H9 (cell line): ENCODE measurements around the gene UMPS. TPM values are rescaled to one million over a fixed set of nuclear protein-coding genes. Genes with fewer than 3 reads are reported as not detected.
A peak's percentile ranks its signal among the peaks of the same experiment; 100 is the strongest.
"Not testable (repeated sequence)": the region's sequence is repeated elsewhere in the genome, so short reads cannot be mapped to it uniquely, and the experiment has no call there.

Source experiments
- DNase-seq: peaks from one replicate; pipeline ENCODE4 v3.0.0-alpha.2; 2017
- H2AFZ ChIP-seq: one replicate; pipeline ENCODE4 v1.6.1; 2013; ENCODE audit warnings: mild to moderate bottlenecking, low read length, control low read depth, moderate library complexity
- H2AK5ac ChIP-seq: 2 replicates; pipeline ENCODE4 v1.6.1; 2013; ENCODE audit warnings: low read length, control low read depth, mixed read lengths; ENCODE audit not compliant: insufficient read length
- H2BK120ac ChIP-seq: one replicate; pipeline ENCODE4 v1.6.1; 2013; ENCODE audit warnings: low read depth, mild to moderate bottlenecking, low read length, control low read depth, inconsistent platforms; ENCODE audit not compliant: poor library complexity, severe bottlenecking
- H2BK12ac ChIP-seq: 2 replicates; pipeline ENCODE4 v1.6.1; 2013; ENCODE audit warnings: low read length, control low read depth, mixed read lengths, low read depth; ENCODE audit not compliant: insufficient read length
- H2BK15ac ChIP-seq: 2 replicates; pipeline ENCODE4 v1.6.1; 2013; ENCODE audit warnings: low read depth, low read length, control low read depth
- H2BK20ac ChIP-seq: one replicate; pipeline ENCODE4 v1.6.1; 2013; ENCODE audit warnings: low read depth, mild to moderate bottlenecking, low read length, control low read depth, inconsistent platforms; ENCODE audit not compliant: poor library complexity, severe bottlenecking
- H2BK5ac ChIP-seq: 2 replicates; pipeline ENCODE4 v1.6.1; 2013; ENCODE audit warnings: low read length, control low read depth, mixed read lengths; ENCODE audit not compliant: insufficient read length
- H3K14ac ChIP-seq: 2 replicates; pipeline ENCODE4 v1.6.1; 2013; ENCODE audit warnings: low read length, control low read depth; ENCODE audit not compliant: insufficient read depth
- H3K18ac ChIP-seq: 2 replicates; pipeline ENCODE4 v1.6.1; 2013; ENCODE audit warnings: low read depth, mild to moderate bottlenecking, mixed read lengths, low read length, control low read depth; ENCODE audit not compliant: insufficient read length
- H3K23ac ChIP-seq: 2 replicates; pipeline ENCODE4 v1.6.1; 2013; ENCODE audit warnings: low read length, control low read depth, mixed read lengths, low read depth; ENCODE audit not compliant: insufficient read length
- H3K23me2 ChIP-seq: 2 replicates; pipeline ENCODE4 v1.6.1; 2013; ENCODE audit warnings: low read depth, mild to moderate bottlenecking, mixed read lengths, low read length, control low read depth; ENCODE audit not compliant: insufficient read length, poor library complexity, severe bottlenecking
- H3K27ac ChIP-seq: 2 replicates; pipeline ENCODE4 v1.5.1; 2013; ENCODE audit warnings: low read length, control low read depth, mixed read lengths, low read depth; ENCODE audit not compliant: insufficient read length
- H3K27me3 ChIP-seq: 2 replicates; pipeline ENCODE4 v1.6.1; 2013; ENCODE audit warnings: low read length, control low read depth, inconsistent platforms; ENCODE audit not compliant: insufficient read depth
- H3K4ac ChIP-seq: 2 replicates; pipeline ENCODE4 v1.6.1; 2013; ENCODE audit warnings: low read depth, mild to moderate bottlenecking, control low read depth, inconsistent platforms, low read length, moderate library complexity
- H3K4me1 ChIP-seq: 2 replicates; pipeline ENCODE4 v1.6.1; 2013; ENCODE audit warnings: low read length, control low read depth, inconsistent platforms; ENCODE audit not compliant: insufficient read depth
- H3K4me2 ChIP-seq: 2 replicates; pipeline ENCODE4 v1.6.1; 2013; ENCODE audit warnings: low read length, control low read depth, mixed read lengths; ENCODE audit not compliant: insufficient read length, insufficient read depth
- H3K56ac ChIP-seq: 2 replicates; pipeline ENCODE4 v1.6.1; 2013; ENCODE audit warnings: low read depth, mild to moderate bottlenecking, mixed read lengths, low read length, control low read depth; ENCODE audit not compliant: insufficient read length
- H3K79me1 ChIP-seq: 2 replicates; pipeline ENCODE4 v1.6.1; 2013; ENCODE audit warnings: low read depth, mild to moderate bottlenecking, moderate library complexity, low read length, control low read depth, inconsistent platforms; ENCODE audit not compliant: insufficient read depth, poor library complexity, severe bottlenecking
- H3K79me2 ChIP-seq: 2 replicates; pipeline ENCODE4 v1.6.1; 2013; ENCODE audit warnings: low read length, control low read depth, inconsistent platforms; ENCODE audit not compliant: insufficient read depth
- H3K9ac ChIP-seq: 2 replicates; pipeline ENCODE4 v1.6.1; 2013; ENCODE audit warnings: low read length, control low read depth, mixed read lengths; ENCODE audit not compliant: insufficient read length; ENCODE audit errors: extremely low read depth
- H3K9me3 ChIP-seq: one replicate; pipeline ENCODE4 v1.6.1; 2013; ENCODE audit warnings: low read depth, low read length, inconsistent platforms; ENCODE audit not compliant: control insufficient read depth
- H3T11ph ChIP-seq: one replicate; pipeline ENCODE4 v1.6.1; 2013; ENCODE audit warnings: mild to moderate bottlenecking, low read length, control low read depth, inconsistent platforms
- H4K20me1 ChIP-seq: one replicate; pipeline ENCODE4 v1.6.1; 2013; ENCODE audit not compliant: control insufficient read depth, insufficient read length, insufficient read depth
- H4K5ac ChIP-seq: 2 replicates; pipeline ENCODE4 v1.6.1; 2013; ENCODE audit warnings: low read depth, mild to moderate bottlenecking, mixed read lengths, low read length, control low read depth; ENCODE audit not compliant: insufficient read length
- H4K8ac ChIP-seq: replicated peaks from 2 replicates; pipeline ENCODE4 v1.6.1; 2013; ENCODE audit warnings: low read length, control low read depth, mixed read lengths, low read depth; ENCODE audit not compliant: insufficient read length
- H4K91ac ChIP-seq: 2 replicates; pipeline ENCODE4 v1.6.1; 2013; ENCODE audit warnings: low read depth, mild to moderate bottlenecking, moderate library complexity, mixed read lengths, low read length, control low read depth; ENCODE audit not compliant: insufficient read length
- H3K27ac Mint-ChIP-seq, 3 experiments: 2 replicates in 2 of 3; 3 replicates in 1 of 3; pipeline ENCODE4 v1.8.0; 2020 to 2021; ENCODE audit warnings: mixed read lengths in 3 of 3, mild to moderate bottlenecking in 1 of 3, moderate library complexity in 1 of 3
- H3K27me3 Mint-ChIP-seq: 2 replicates; pipeline ENCODE4 v1.8.0; 2021; ENCODE audit warnings: low read depth, mild to moderate bottlenecking, moderate library complexity, mixed read lengths
- H3K36me3 Mint-ChIP-seq, 3 experiments: 2 replicates in 2 of 3; 3 replicates in 1 of 3; pipeline ENCODE4 v1.8.0; 2020 to 2021; ENCODE audit warnings: low read depth in 3 of 3, mixed read lengths in 3 of 3; ENCODE audit not compliant: insufficient read depth in 1 of 3
- H3K4me1 Mint-ChIP-seq, 2 experiments: 2 replicates each; pipeline ENCODE4 v1.8.0; 2020; ENCODE audit warnings: mixed read lengths in 2 of 2
- H3K4me3 Mint-ChIP-seq, 2 experiments: 2 replicates in 1 of 2; 3 replicates in 1 of 2; pipeline ENCODE4 v1.8.0; 2020 to 2021; ENCODE audit warnings: mild to moderate bottlenecking in 2 of 2, mixed read lengths in 2 of 2, moderate library complexity in 1 of 2
- H3K9me3 Mint-ChIP-seq, 2 experiments: 2 replicates in 1 of 2; 3 replicates in 1 of 2; pipeline ENCODE4 v1.8.0; 2020; ENCODE audit warnings: mild to moderate bottlenecking in 2 of 2, mixed read lengths in 2 of 2, moderate library complexity in 1 of 2
- CTCF ChIP-seq: fragments of 200-600 bp; sonication (generic); conservative IDR thresholded peaks from 3 replicates; pipeline ENCODE4 v1.8.0; 2021; ENCODE audit warnings: antibody characterized with exemption, mild to moderate bottlenecking
- WGBS: extraction: QIAGEN DNeasy Blood & Tissue Kit; methylation state at CpG from one replicate; pipeline ENCODE4 v1.1.7; 2013; ENCODE audit warnings: missing lambda C conversion rate, low lambda C conversion rate, mixed read lengths; ENCODE audit not compliant: insufficient read length; ENCODE audit errors: extremely low coverage; 5-methylcytosine and 5-hydroxymethylcytosine counted together
- total RNA-seq: library from RNA; stranded (reverse); gene quantifications from 2 replicates; pipeline ENCODE4 v1.2.1, GENCODE V29; 2021

Gene UMPS
- total RNA-seq, 1 experiment from 2014 or later, result 65.4 TPM

- no peak for DNase-seq
- Histone ChIP-seq H3K4me2 (no peak overlapping the region), H3K56ac (no peak overlapping the region), H3K4ac (no peak overlapping the region), H3T11ph (no peak overlapping the region), H3K23ac (no peak overlapping the region), H2AFZ (no peak overlapping the region), H4K20me1 (no peaks in the 10 kb centered on the region), H4K5ac (no peak overlapping the region), H4K8ac (no peak overlapping the region), H4K91ac (no peak overlapping the region), H2BK12ac (no peak overlapping the region), H3K18ac (no peak overlapping the region), H3K9me3 (no peaks in the 10 kb centered on the region), H3K9ac (no peak overlapping the region), H2BK15ac (no peak overlapping the region), H2BK120ac (no peak overlapping the region), H3K27me3 (no peaks in the 10 kb centered on the region), H2AK5ac (no peak overlapping the region), H2BK5ac (no peak overlapping the region), H3K23me2 (no peaks in the 10 kb centered on the region), H2BK20ac (no peak overlapping the region), H3K79me2 (no peaks in the 10 kb centered on the region), H3K4me1 (no peaks in the 10 kb centered on the region), H3K27ac (no peak overlapping the region), H3K14ac (no peak overlapping the region), H3K79me1 (no peaks in the 10 kb centered on the region)
- Mint-ChIP-seq H3K36me3 (peaks cover 20 to 51% (median 44%) of the 10 kb centered on the region in 3 experiments), H3K27ac (peak overlapping the region; percentile 47 to 94 (median 90); a peak in 5 of 7 replicates), H3K27me3 (no peaks in the 10 kb centered on the region; the same call in none of the 2 replicates), H3K9me3 (peaks cover 11 to 14% of the 10 kb centered on the region in 2 experiments; a peak in 4 of 5 replicates), H3K4me1 (peaks cover 20 to 22% of the 10 kb centered on the region in 2 experiments), H3K4me3 (no peak overlapping the region)
- TF ChIP-seq CTCF, result no peak
- WGBS, result no CpG with 5 or more reads among the region's 8 CpGs
These were observed 18.4 kb downstream of the UMPS start for GRCh38 chr3:124748560-124749198.

- H3K9me3 ChIP-seq, H3K4ac ChIP-seq, H3K9ac ChIP-seq, H3K4me2 ChIP-seq, H2AFZ ChIP-seq, H3K4me3 Mint-ChIP-seq, H3K23ac ChIP-seq, H3K18ac ChIP-seq, H3K4me1 ChIP-seq, H3K56ac ChIP-seq, H3K23me2 ChIP-seq, H2BK20ac ChIP-seq, H3K27me3 Mint-ChIP-seq, H3T11ph ChIP-seq, H2BK12ac ChIP-seq, H2BK15ac ChIP-seq, H3K14ac ChIP-seq, H3K79me1 ChIP-seq, H2BK5ac ChIP-seq, H4K20me1 ChIP-seq, H4K8ac ChIP-seq, H2BK120ac ChIP-seq, H3K27ac ChIP-seq, H3K27me3 ChIP-seq, H4K5ac ChIP-seq, H3K79me2 ChIP-seq, DNase-seq, H2AK5ac ChIP-seq, H3K27ac Mint-ChIP-seq, H4K91ac ChIP-seq: not testable (repeated sequence)
- Mint-ChIP-seq H3K9me3 (peaks cover 11 to 14% of the 10 kb centered on the region in 2 experiments; a peak in 4 of 5 replicates), H3K4me1 (peaks cover 20 to 22% of the 10 kb centered on the region in 2 experiments), H3K36me3 (peaks cover 18 to 39% (median 32%) of the 10 kb centered on the region in 3 experiments)
- WGBS, result no CpG with 5 or more reads among the region's 27 CpGs
These were observed 19.6 kb downstream of the UMPS start for GRCh38 chr3:124749877-124750276.
